HepG2 (cell line): ENCODE results near the gene ANO2. TPM values are rescaled to one million over a fixed set of nuclear protein-coding genes. Genes with fewer than 3 reads are reported as not detected.

Experiments
- ATAC-seq: fragments of 200-7000 bp; cut with Tn5 transposase; 3 replicates; pipeline ENCODE4 v1.9.1; 2020; ENCODE audit warnings: mild to moderate bottlenecking, moderate library complexity
- BruUV-seq: library from RNA; stranded (reverse); fragments of 400-500 nt; replicated peaks from 2 replicates; lab custom pipeline; 2021; lab: Mats Ljungman, UMichigan
- CTCF ChIA-PET: fragments of 300-600 bp; formaldehyde crosslinking; extraction: SDS; loops from one replicate; lab custom pipeline; 2021; ENCODE audit warnings: low total read pairs, inconsistent platforms, low intra/inter-chr PET ratio; lab: Yijun Ruan, JAX
- POLR2A ChIA-PET: fragments of 350-600 bp; sonication (Branson Sonifier 250); formaldehyde crosslinking; loops from one replicate; lab custom pipeline; 2020; ENCODE audit warnings: antibody characterized with exemption, inconsistent platforms; lab: Yijun Ruan, JAX
- DNase-seq: peaks from one replicate; pipeline ENCODE4 v3.0.0-alpha.2; 2015; ENCODE audit warnings: low spot score
- FAIRE-seq: peaks from 3 replicates; lab custom pipeline; 2011; peaks lifted over from hg19 to GRCh38; lab: Jason Lieb, UNC
- H2AFZ ChIP-seq: one replicate; pipeline ENCODE4 v1.6.1; 2011; ENCODE audit warnings: low read length, inconsistent platforms
- H3K27ac ChIP-seq: fragments of 300-600 bp; 3 replicates; pipeline ENCODE4 v1.8.0; 2011; ENCODE audit warnings: mixed run types, mild to moderate bottlenecking, mixed read lengths, low read length, inconsistent platforms; ENCODE audit not compliant: insufficient read depth; ENCODE audit errors: extremely low read length
- H3K27me3 ChIP-seq, 2 experiments: fragments of 200-600 bp in 1 of 2; 2 replicates in 1 of 2; 3 replicates in 1 of 2; pipeline versions ENCODE4 v1.6.0 to v1.8.0; 2011; ENCODE audit warnings: low read length in 2 of 2, mild to moderate bottlenecking in 2 of 2, moderate library complexity in 2 of 2, inconsistent platforms in 1 of 2; ENCODE audit not compliant: insufficient read depth in 2 of 2, control insufficient read depth in 1 of 2
- H3K36me3 ChIP-seq, 2 experiments: fragments of 200-600 bp in 1 of 2; replicated peaks in 1 of 2; 2 replicates in 1 of 2; 3 replicates in 1 of 2; pipeline versions ENCODE4 v1.5.1 to v1.8.0; 2011; ENCODE audit warnings: low read length in 2 of 2, inconsistent platforms in 1 of 2; ENCODE audit not compliant: insufficient read depth in 2 of 2, control insufficient read depth in 1 of 2
- H3K4me1 ChIP-seq: 2 replicates; pipeline ENCODE4 v1.5.1; 2012; ENCODE audit warnings: low read length, inconsistent platforms; ENCODE audit not compliant: insufficient read depth
- H3K4me2 ChIP-seq: 2 replicates; pipeline ENCODE4 v1.6.0; 2011; ENCODE audit warnings: low read depth, low read length, inconsistent platforms
- H3K4me3 ChIP-seq, 3 experiments: fragments of 200-600 bp in 1 of 3; sonication (generic), shearing (Covaris generic) in 1 of 3; replicated peaks in 1 of 3; 2 replicates each; pipeline ENCODE4 v1.5.1; 2011 to 2016; ENCODE audit warnings: low read length in 3 of 3, inconsistent platforms in 2 of 3, low read depth in 2 of 3, mild to moderate bottlenecking in 2 of 3, control low read depth in 1 of 3, mixed read lengths in 1 of 3; ENCODE audit not compliant: insufficient read depth in 1 of 3
- H3K79me2 ChIP-seq: one replicate; pipeline ENCODE4 v1.6.1; 2011; ENCODE audit warnings: low read length, inconsistent platforms; ENCODE audit not compliant: insufficient read depth
- H3K9ac ChIP-seq: 2 replicates; pipeline ENCODE4 v1.6.0; 2011; ENCODE audit warnings: mild to moderate bottlenecking, low read depth, low read length, inconsistent platforms; ENCODE audit not compliant: insufficient read depth
- H3K9me3 ChIP-seq: 2 replicates; pipeline ENCODE4 v1.5.1; 2012; ENCODE audit warnings: mild to moderate bottlenecking, low read length
- H4K20me1 ChIP-seq: 2 replicates; pipeline ENCODE4 v1.6.0; 2011; ENCODE audit warnings: inconsistent platforms, mild to moderate bottlenecking, low read length, moderate library complexity; ENCODE audit not compliant: insufficient read depth
- RFX5 ChIP-seq: IDR thresholded peaks from 2 replicates; pipeline ENCODE4 v1.6.1; 2011; ENCODE audit warnings: low read depth, low read length, improper control_type of control experiment
- SATB2 ChIP-seq: sonication (generic); formaldehyde crosslinking; IDR thresholded peaks from 2 replicates; pipeline ENCODE4 v1.5.0; 2020; ENCODE audit warnings: missing genetic modification reagents
- SSRP1 ChIP-seq: IDR thresholded peaks from 2 replicates; pipeline ENCODE4 v1.6.1; 2016; ENCODE audit warnings: control low read depth
- ZBTB7A ChIP-seq: sonication (generic); formaldehyde crosslinking; IDR thresholded peaks from 2 replicates; pipeline ENCODE4 v1.8.0; 2022; ENCODE audit warnings: mild to moderate bottlenecking, missing genetic modification reagents
- ZFP62 ChIP-seq: sonication (generic); formaldehyde crosslinking; IDR thresholded peaks from 2 replicates; pipeline ENCODE4 v1.4.0; 2020; ENCODE audit warnings: missing genetic modification reagents
- ZKSCAN5 ChIP-seq: sonication (generic); formaldehyde crosslinking; IDR thresholded peaks from 2 replicates; pipeline ENCODE4 v1.5.1; 2020; ENCODE audit warnings: mild to moderate bottlenecking, missing genetic modification reagents
- ZNF605 ChIP-seq: sonication (generic); formaldehyde crosslinking; IDR thresholded peaks from 2 replicates; pipeline ENCODE4 v1.8.0; 2022; ENCODE audit warnings: mild to moderate bottlenecking, missing genetic modification reagents
- ZNF615 ChIP-seq: sonication (generic); formaldehyde crosslinking; IDR thresholded peaks from 2 replicates; pipeline ENCODE4 v1.5.0; 2020; ENCODE audit warnings: mild to moderate bottlenecking, missing genetic modification reagents, borderline replicate concordance
- ZNF629 ChIP-seq: sonication (generic); formaldehyde crosslinking; conservative IDR thresholded peaks from 2 replicates; pipeline ENCODE4 v1.5.0; 2020; ENCODE audit warnings: missing genetic modification reagents
- ZNF747 ChIP-seq: sonication (generic); formaldehyde crosslinking; IDR thresholded peaks from 2 replicates; pipeline ENCODE4 v1.8.1; 2023; ENCODE audit warnings: missing genetic modification reagents, mild to moderate bottlenecking, borderline replicate concordance
- WGBS: methylation state at CpG from one replicate; pipeline ENCODE4 v1.1.6; 2017; ENCODE audit warnings: low lambda C conversion rate; 5-methylcytosine and 5-hydroxymethylcytosine counted together
- in situ Hi-C: cut with HindIII; loops from 2 replicates; pipeline ENCODE4 v1.10.0; 2017; ENCODE audit warnings: low pct_unique_long_range_greater_than_20kb; ENCODE audit not compliant: extremely low pct_ligation_motif_present
- intact Hi-C: fragments of 100-400 bp; cut with micrococcal nuclease; formaldehyde crosslinking; loops from one replicate; pipeline ENCODE4 v1.10.0; 2022; ENCODE audit not compliant: unreplicated experiment
- polyA plus RNA-seq, 8 experiments: library from polyadenylated mRNA; depleted of rRNA in 3 of 8; stranded (reverse) in 7 of 8; unstranded in 1 of 8; fragments of >200 nt; fragmentation: Illumina TruSeq in 4 of 8; extraction: Trizol in 4 of 8; gene quantifications; 2 replicates each; pipeline versions ENCODE4 v1.2.1 to v1.2.3, GENCODE V29; 2011 to 2016; ENCODE audit warnings: low read depth in 4 of 8, missing spikeins in 1 of 8, mixed read lengths in 1 of 8; ENCODE audit not compliant: insufficient read depth in 1 of 8
- total RNA-seq, 5 experiments: library from RNA; depleted of rRNA; stranded (reverse); fragments of >200 nt; fragmentation: Illumina TruSeq; extraction: Trizol; gene quantifications; 2 replicates each; pipeline ENCODE4 v1.2.3, GENCODE V29; 2016; ENCODE audit warnings: low read depth in 1 of 5
- TF ChIP-seq, protein P1 (sequence below): IDR thresholded peaks from 2 replicates; pipeline ENCODE4 v1.6.1; 2016; ENCODE audit warnings: low read depth, missing genetic modification reagents, missing compliant biosample characterization

The ANO2 gene
- total and polyA plus RNA-seq, 2 of the 13 experiments (the other 11 are each of a cell fraction or from before 2014, with no cell fraction given): 0.18 TPM; not detected in 1

DNA sequence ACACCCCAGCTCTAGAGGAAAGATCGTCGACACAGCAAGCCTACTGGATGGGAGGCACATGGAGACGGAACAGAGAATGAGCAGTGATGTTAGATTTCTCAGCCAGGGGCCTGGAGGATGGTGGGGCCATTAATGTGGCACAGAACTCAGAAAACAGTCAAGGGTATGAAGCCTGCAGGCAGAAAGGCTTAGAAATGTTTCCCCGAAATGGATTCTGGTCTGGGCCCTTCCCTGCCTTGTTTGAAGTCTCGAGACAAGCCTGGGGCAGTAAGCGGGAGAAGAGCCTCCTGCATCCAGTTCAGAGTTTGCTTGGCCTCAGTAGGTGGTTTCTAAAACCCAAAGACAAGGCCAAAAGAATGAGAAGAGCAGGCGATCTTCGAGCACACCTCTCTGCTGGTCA is 354.7 kb downstream of the ANO2 start:
- WGBS: 25% methylated on average over 6 of the region's 8 CpGs

DNA sequence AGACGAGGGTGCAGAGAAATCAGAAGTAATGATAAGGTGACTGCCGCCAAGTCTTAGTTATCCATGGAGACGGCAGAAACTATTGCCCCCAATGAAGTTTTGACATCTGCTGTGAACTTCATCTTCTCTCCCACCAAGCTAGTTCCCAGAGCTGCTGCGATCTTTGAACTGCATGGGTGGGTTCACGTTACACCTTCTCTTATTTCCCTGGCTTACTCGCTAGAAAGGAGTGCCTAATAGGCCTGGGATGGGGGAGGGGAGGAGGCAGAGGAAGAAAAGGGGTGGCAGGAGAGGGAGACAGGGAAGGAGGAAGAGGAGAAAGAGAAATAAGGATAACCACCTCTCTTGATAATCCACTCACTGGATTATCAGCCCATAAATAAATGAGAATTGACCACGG is 356.0 kb downstream of the ANO2 start:
- H3K4me3 ChIP-seq: no peak overlapping the region
- H3K36me3 ChIP-seq: no peaks in the 10 kb centered on the region
- no TSS peak for BruUV-seq
- CTCF ChIA-PET: no interaction called here
- no peaks in the 10 kb centered on the region for H3K79me2 ChIP-seq
- H3K9me3 ChIP-seq: no peaks in the 10 kb centered on the region
- peaks cover 18% of the 10 kb centered on the region for H3K4me1 ChIP-seq
- no peak for FAIRE-seq
- no peak overlapping the region for H3K4me2 ChIP-seq
- H2AFZ ChIP-seq: no peak overlapping the region
- intact Hi-C loops: loop anchor here (5.0 kb wide), 1 partner anchor 397 kb away; no protein-coding TSS in a partner anchor
- TF ChIP-seq, protein P1, sequence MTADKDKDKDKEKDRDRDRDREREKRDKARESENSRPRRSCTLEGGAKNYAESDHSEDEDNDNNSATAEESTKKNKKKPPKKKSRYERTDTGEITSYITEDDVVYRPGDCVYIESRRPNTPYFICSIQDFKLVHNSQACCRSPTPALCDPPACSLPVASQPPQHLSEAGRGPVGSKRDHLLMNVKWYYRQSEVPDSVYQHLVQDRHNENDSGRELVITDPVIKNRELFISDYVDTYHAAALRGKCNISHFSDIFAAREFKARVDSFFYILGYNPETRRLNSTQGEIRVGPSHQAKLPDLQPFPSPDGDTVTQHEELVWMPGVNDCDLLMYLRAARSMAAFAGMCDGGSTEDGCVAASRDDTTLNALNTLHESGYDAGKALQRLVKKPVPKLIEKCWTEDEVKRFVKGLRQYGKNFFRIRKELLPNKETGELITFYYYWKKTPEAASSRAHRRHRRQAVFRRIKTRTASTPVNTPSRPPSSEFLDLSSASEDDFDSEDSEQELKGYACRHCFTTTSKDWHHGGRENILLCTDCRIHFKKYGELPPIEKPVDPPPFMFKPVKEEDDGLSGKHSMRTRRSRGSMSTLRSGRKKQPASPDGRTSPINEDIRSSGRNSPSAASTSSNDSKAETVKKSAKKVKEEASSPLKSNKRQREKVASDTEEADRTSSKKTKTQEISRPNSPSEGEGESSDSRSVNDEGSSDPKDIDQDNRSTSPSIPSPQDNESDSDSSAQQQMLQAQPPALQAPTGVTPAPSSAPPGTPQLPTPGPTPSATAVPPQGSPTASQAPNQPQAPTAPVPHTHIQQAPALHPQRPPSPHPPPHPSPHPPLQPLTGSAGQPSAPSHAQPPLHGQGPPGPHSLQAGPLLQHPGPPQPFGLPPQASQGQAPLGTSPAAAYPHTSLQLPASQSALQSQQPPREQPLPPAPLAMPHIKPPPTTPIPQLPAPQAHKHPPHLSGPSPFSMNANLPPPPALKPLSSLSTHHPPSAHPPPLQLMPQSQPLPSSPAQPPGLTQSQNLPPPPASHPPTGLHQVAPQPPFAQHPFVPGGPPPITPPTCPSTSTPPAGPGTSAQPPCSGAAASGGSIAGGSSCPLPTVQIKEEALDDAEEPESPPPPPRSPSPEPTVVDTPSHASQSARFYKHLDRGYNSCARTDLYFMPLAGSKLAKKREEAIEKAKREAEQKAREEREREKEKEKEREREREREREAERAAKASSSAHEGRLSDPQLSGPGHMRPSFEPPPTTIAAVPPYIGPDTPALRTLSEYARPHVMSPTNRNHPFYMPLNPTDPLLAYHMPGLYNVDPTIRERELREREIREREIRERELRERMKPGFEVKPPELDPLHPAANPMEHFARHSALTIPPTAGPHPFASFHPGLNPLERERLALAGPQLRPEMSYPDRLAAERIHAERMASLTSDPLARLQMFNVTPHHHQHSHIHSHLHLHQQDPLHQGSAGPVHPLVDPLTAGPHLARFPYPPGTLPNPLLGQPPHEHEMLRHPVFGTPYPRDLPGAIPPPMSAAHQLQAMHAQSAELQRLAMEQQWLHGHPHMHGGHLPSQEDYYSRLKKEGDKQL (CRISPR knock-in tag): no peak
- no peak for TF ChIP-seq ZNF629 (CRISPR knock-in tag)
- TF ChIP-seq ZKSCAN5: no peak
- no peak for TF ChIP-seq ZFP62 (CRISPR knock-in tag)
- no peak for TF ChIP-seq RFX5
- TF ChIP-seq ZNF747 (CRISPR knock-in tag): no peak
- TF ChIP-seq SATB2 (CRISPR knock-in tag): no peak
- no peak for TF ChIP-seq ZNF605 (CRISPR knock-in tag)
- WGBS: 19% methylated on average over 6 of the region's 7 CpGs
- H3K27me3 ChIP-seq: peaks cover 0 to 6% of the 10 kb centered on the region in 2 experiments; a peak in 1 of 5 replicates
- no peak overlapping the region for H3K9ac ChIP-seq
- POLR2A ChIA-PET: no interaction called here
- ATAC-seq: no peak
- H4K20me1 ChIP-seq: no peaks in the 10 kb centered on the region
- no peak overlapping the region for H3K27ac ChIP-seq
- DNase-seq: no peak
- in situ Hi-C loops: no loop called here

More for the DNA sequence above, 354.7 kb downstream of the ANO2 start:
- Histone ChIP-seq H3K27ac (no peak overlapping the region), H2AFZ (no peak overlapping the region), H3K4me2 (no peak overlapping the region), H3K4me1 (peaks cover 16% of the 10 kb centered on the region), H3K79me2 (no peaks in the 10 kb centered on the region), H3K9ac (no peak overlapping the region), H3K27me3 (peaks cover 0 to 6% of the 10 kb centered on the region in 2 experiments; a peak in 1 of 5 replicates), H4K20me1 (no peaks in the 10 kb centered on the region), H3K4me3 (no peak overlapping the region), H3K36me3 (no peaks in the 10 kb centered on the region), H3K9me3 (no peaks in the 10 kb centered on the region)
- POLR2A ChIA-PET: no interaction called here
- ATAC-seq (no peak), DNase-seq (no peak), FAIRE-seq (no peak)
- in situ Hi-C loops (no loop called here), intact Hi-C loops (no loop called here)
- no TSS peak for BruUV-seq
- TF ChIP-seq ZNF615 (CRISPR knock-in tag): no peak
- TF ChIP-seq SSRP1: no peak
- no peak for TF ChIP-seq ZBTB7A (CRISPR knock-in tag)
- CTCF ChIA-PET: no interaction called here
